NCI-H2029 (cell line): Measurements from ENCODE around the gene ATL3.
"Not testable (repeated sequence)": the region's sequence is repeated elsewhere in the genome, so short reads cannot be mapped to it uniquely, and the experiment has no call there.

Experiments
- DNase-seq: peaks from one replicate; lab custom pipeline; 2025; lab: John Stamatoyannopoulos, UW

ATL3 gene

GRCh38 chr11:63671322-63672155, at the start of gene ATL3:
ATL3 (minus strand) TSS chr11:63671376; CDS start chr11:63671335, 41 bp downstream.
- DNase-seq: peak; percentile 94

DNA sequence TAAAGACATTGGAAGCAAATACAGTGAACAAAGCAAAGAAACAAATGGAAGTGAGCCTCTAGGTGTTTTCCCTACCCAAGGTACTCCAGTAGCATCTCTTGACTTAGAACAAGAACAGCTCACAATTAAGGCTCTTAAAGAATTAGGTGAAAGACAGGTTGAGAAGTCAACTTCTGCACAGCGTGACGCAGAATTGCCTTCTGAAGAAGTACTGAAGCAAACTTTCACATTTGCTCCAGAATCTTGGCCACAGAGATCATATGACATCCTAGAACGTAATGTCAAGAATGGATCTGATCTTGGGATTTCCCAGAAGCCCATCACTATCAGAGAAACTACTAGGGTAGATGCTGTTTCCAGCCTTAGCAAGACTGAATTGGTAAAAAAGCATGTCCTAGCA, 49.4 kb upstream of the ATL3 start:
- DNase-seq: no peak

GRCh38 chr11:63719987-63720386, 48.8 kb upstream of the ATL3 start:
- no peak for DNase-seq

DNA sequence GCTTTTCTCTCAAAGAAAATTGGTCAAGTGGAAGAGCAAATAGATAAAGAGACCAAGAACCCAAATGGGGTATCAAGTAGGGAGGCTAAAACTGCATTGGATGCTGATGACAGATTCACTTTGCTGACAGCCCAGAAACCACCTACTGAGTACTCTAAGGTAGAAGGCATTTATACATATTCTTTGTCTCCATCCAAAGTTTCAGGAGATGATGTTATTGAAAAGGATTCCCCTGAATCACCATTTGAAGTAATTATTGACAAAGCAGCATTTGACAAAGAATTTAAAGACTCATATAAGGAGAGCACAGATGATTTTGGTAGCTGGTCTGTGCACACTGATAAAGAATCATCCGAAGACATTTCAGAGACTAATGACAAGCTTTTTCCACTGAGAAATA, 47.8 kb upstream of the ATL3 start:
- DNase-seq: no peak

DNA sequence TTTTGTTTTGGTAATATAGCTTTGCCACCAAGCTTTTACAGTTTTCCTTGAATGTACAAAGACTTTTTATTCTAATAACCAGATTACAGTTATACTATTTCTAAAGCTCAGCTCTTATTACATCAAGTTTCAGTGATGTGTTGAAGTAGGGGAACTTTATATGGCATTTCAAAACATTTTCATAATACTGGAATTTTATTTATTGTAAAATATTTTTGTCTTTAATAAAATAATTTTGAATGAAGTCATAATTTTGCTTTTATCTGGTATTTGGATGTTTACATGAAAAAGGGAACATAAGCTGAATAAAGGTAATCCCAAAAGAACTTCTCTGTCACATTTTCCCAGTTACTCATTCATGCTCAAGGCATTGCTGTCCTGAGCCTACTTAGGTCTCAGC, 44.9 kb upstream of the ATL3 start:
- DNase-seq: no peak

DNA sequence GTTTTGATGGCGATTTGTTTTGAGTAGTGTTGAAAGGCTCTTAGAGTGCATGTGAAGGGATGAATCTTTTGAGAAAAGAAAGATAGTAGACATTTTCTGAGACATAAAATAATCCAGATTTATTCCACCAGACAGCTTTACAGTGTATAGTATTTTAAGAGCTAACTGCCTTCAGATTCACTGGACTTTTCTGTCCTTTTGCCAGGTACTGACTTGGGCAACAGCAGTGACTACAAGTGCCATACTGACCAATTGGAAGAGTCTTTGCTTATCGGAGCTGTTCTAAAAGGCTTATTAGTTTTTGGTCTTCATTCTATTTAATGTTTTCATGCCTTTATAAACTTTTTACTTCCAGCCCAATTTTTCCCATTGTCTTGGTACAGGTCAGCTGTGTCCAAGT, 42.6 kb upstream of the ATL3 start:
- no peak for DNase-seq

- no peak for DNase-seq
Measured at GRCh38 chr11:63711838-63712237, 40.7 kb upstream of the ATL3 start.

DNA sequence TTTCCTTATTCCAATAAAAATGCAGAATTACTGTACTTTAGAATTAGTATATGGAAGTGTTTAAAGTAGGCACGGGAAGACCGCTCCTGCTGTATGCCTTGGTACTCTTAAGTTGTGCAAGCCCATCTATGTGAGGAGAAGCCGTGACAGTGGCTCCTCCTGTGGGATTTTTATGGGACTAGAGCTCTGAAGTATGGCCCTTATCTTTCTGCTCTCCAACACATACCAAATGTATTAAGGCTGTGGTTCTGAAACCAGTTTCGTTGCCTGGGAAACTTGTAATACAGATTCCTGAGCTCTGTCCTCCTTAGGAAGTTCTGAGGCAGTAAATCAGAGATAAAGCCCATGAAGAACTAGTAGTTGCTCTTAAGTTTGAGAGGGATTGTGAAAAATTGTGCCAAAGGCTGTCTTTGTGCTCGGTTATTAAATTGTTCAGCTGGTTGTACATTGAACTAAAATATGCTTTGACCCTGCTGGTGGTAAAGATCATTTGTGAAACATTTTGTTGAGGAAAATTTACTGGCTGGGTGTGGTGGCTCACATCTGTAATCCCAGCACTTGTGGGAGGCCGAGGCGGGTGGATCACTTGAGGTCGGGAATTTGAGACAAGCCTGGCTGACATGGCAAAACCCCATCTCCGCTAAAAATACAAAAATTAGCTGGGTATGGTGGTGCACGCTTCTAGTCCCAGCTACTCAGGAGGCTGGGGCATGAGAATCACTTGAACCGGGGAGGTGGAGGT, 39.5 kb upstream of the ATL3 start:
- DNase-seq: no peak

DNA sequence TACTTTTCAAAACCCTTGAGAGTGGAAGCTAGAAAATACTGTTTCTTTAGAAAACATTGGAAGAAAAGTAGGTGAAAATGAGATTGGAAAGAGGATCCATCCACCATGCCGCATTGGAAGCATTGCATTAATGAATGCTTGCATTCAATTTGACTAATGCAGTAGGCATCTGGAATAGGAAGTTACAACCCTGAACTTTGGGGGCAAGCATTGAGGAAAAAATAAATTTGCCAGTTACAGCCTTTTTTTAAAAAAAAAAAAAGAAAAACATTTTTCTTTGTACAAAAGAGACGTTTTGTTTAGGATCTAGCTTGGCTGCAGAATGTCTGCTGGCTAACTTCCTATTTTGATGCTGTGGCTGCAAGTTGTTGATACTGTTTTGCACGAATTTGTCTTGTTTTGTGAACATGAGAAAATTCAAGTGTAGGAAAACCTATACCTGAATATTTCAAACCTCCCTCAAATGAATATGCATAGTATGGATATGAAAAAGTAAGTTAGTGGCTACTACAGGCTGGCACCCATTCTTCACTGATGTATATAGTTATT, 38.2 kb upstream of the ATL3 start:
- DNase-seq: no peak

- no peak for DNase-seq
Measured at GRCh38 chr11:63708764-63709163, 37.6 kb upstream of the ATL3 start.

GRCh38 chr11:63705526-63705925, 34.4 kb upstream of the ATL3 start:
- no peak for DNase-seq

GRCh38 chr11:63699896-63700295, 28.7 kb upstream of the ATL3 start:
- DNase-seq: no peak

DNA sequence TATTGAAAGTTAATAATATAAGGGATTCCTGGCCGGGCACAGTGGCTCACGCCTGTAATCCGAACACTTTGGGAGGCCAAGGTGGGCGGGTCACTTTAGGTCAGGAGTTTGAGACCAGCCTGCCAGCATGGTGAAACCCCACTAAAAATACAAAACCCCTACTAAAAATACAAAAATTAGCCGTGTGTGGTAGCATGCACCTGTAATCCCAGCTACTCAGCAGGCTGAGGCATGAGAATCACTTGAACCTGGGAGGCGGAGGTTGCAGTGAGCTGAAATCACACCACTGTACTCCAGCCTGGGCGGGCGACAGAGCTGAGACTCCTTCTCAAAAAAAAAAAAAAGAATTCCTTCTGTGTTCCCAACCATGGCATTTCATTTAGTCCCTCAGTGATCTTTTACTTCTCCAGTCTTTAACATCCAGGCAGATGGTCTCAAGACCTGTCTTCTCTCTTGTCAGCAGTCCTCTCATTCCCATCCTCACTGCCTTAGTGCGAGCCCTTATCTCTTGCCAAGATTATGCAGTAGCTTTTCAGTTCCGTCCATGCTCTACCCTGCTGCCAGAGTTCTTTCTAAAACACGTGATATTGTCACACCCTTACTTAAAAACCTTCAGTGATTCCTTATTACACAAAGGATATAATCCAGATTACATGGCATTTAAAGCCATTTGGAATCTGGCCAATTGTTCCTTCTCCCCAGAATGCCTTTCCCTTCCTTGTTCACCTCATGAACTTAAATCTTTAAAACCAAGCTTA, 28.0 kb upstream of the ATL3 start:
- DNase-seq: no peak

DNA sequence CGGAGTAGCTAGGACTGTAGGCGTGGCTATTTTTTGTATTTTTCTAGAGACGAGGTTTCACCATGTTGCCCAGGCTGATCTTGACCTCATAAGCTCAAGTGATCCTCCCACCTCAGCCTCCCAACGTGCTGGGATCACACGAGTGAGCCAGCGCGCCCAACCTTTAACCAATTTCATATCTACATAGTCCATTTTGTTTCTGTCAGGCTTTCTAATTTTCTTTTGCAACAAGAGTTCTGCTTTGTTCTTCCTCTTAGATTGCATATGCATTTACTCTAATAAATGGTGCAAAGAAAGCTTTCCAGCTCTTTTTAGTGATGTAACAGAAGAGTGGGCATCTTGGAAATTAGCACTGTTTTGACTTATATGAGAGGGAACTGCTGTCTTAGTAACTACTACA, 23.4 kb upstream of the ATL3 start:
- no peak for DNase-seq

- DNase-seq: no peak
Measured at GRCh38 chr11:63687845-63688244, 16.7 kb upstream of the ATL3 start.

DNA sequence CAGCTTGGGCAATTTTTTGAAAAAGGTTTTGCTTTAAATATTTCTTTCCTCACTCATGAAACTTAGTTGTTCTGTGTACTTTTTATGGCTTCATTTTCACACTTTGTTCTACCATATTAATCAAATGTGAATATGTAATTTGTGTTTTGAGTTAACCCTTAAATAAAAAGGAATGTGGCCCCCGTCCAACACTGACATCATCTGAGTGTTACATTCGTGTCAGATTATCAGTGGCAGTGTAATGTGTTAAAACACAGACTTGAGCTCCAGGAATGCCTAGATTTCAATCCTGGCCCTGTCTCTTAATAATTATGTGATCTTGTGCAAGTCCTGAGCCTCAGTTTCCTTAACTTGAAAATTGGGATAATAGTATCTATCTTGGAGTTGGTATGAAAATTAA, 15.8 kb upstream of the ATL3 start:
- no peak for DNase-seq

GRCh38 chr11:63685158-63685721, 14.1 kb upstream of the ATL3 start:
- not testable (repeated sequence) for DNase-seq

GRCh38 chr11:63683133-63683991, 12.2 kb upstream of the ATL3 start:
- DNase-seq: no peak

GRCh38 chr11:63682066-63683021, 11.2 kb upstream of the ATL3 start:
- no peak for DNase-seq
